GM13977 (cell line): ENCODE measurements around the gene VPS35.
A peak's percentile ranks its signal among the peaks of the same experiment; 100 is the strongest.

Experiments used
- DNase-seq: peaks from one replicate; pipeline ENCODE4 v3.0.0; 2012; ENCODE audit warnings: low spot score
- in situ Hi-C: fragments of 300-500 bp; cut with MboI; formaldehyde crosslinking; loops from one replicate; pipeline ENCODE4 v1.12.0; 2022; ENCODE audit warnings: low sequenced_read_pairs, low pct_unique_long_range_greater_than_20kb, mixed read lengths, inconsistent platforms; ENCODE audit not compliant: unreplicated experiment
- TF ChIP-seq, protein P1 (sequence below): IDR thresholded peaks from 2 replicates; pipeline ENCODE4 v1.5.1; 2012; ENCODE audit warnings: mild to moderate bottlenecking, control low read depth; ENCODE audit not compliant: insufficient read depth; ENCODE audit errors: extremely low read depth, missing control alignments

Gene VPS35

GRCh38 chr16:46673320-46674013 lies 15.5 kb downstream of the VPS35 start:
- TF ChIP-seq, protein P1, sequence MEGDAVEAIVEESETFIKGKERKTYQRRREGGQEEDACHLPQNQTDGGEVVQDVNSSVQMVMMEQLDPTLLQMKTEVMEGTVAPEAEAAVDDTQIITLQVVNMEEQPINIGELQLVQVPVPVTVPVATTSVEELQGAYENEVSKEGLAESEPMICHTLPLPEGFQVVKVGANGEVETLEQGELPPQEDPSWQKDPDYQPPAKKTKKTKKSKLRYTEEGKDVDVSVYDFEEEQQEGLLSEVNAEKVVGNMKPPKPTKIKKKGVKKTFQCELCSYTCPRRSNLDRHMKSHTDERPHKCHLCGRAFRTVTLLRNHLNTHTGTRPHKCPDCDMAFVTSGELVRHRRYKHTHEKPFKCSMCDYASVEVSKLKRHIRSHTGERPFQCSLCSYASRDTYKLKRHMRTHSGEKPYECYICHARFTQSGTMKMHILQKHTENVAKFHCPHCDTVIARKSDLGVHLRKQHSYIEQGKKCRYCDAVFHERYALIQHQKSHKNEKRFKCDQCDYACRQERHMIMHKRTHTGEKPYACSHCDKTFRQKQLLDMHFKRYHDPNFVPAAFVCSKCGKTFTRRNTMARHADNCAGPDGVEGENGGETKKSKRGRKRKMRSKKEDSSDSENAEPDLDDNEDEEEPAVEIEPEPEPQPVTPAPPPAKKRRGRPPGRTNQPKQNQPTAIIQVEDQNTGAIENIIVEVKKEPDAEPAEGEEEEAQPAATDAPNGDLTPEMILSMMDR, result peak; percentile 96
- peak; percentile 47 for DNase-seq
- in situ Hi-C loops, result loop anchor here (10.0 kb wide), 1 partner anchor 261 kb away; no protein-coding TSS in a partner anchor

GRCh38 chr16:46662123-46662522 lies 26.9 kb downstream of the VPS35 start:
- in situ Hi-C loops, result no loop called here

DNA sequence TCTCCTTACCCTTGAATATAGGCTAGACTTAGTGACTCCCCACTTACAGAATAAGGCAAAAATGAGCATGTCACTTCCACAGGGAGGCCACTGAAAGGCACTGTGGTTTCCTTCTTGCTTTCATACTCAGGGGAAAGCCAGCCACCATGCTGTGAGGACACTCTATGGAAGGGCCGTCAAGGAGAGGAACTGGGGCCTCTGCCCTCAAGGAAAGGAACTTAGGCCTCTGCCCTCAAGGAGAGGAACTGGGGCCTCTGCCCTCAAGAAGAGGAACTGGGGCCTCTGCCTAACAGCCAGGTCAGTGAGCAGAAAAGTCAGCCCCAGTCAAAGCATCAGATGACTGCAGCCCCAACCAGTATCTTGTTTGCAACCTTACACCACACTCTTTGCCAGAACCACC lies 30.1 kb downstream of the VPS35 start:
- peak; percentile 54 for DNase-seq
- TF ChIP-seq, protein P1, result peak; percentile 3
- in situ Hi-C loops, result no loop called here

More at GRCh38 chr16:46662123-46662522, 26.9 kb downstream of the VPS35 start:
- no peak for DNase-seq
- TF ChIP-seq, protein P1, result no peak

- in situ Hi-C loops, result no loop called here
- no peak for DNase-seq
- TF ChIP-seq, protein P1, result no peak
Measured at GRCh38 chr16:46651305-46651704, 37.7 kb downstream of the VPS35 start.

DNA sequence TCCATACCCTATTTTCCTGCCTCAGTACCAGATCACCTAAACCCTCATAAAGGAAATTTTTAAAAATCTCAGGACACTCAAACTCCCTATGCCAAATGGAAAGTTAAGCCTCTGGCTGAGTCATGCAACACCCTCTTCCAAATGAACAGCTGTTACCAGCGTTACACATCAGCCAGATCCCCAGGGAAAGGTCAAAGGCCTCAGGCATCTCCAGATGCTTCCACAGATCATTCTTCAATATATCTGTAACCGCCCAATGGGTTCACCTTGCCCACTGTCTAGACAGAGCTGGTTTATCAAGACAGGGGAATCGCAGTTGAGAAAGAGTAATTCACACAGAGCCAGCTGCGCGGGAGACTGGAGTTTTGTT lies 38.7 kb downstream of the VPS35 start:
- in situ Hi-C loops, result no loop called here
- TF ChIP-seq, protein P1, result no peak
- DNase-seq, result no peak

DNA sequence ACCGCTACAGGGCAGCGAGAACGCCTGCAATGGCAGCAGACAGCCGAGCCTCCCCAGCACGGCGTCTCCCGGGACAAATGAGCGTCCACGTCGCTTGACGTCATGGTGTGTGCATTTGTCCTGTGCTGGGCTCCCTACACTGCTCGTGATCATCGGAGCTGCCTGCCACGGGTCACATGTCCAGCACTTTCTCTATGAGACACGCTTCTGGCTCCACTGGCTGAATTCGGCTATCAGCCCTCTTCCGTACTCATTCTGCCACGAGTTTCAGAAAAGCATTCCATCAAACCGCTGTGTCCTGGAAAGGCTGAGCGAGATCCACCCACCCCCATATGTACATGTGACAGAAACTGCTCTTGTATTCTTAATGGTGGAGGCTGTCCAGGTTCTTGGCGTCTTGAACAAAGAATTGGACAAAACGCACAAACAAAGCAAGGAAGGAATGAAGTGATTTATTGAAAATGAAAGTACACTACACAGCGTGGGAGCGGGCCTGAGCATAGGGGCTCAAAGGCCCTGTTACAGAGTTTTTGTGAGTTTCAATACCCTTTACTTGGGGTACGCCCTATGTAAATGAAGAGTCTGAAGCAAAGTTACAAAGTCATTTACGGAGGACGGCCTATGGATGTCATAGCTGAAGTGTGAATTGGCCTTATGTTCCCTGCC lies 39.3 kb downstream of the VPS35 start:
- in situ Hi-C loops, result no loop called here
- DNase-seq, result no peak
- TF ChIP-seq, protein P1, result no peak
